IMR-90 (cell line): ENCODE data around the gene ZSWIM8.

Source experiments
- BHLHE40 ChIP-seq: fragments of 150-350 bp; IDR thresholded peaks from 2 replicates; pipeline ENCODE4 v1.6.1; 2016; ENCODE audit warnings: mild to moderate bottlenecking, low read depth, low read length
- CEBPB ChIP-seq: IDR thresholded peaks from 2 replicates; pipeline ENCODE4 v1.6.1; 2012; ENCODE audit warnings: low read depth, low read length, improper control_type of control experiment
- FOS ChIP-seq: fragments of 150-350 bp; IDR thresholded peaks from 2 replicates; pipeline ENCODE4 v1.6.1; 2016; ENCODE audit warnings: low read depth, low read length
- NFE2L2 ChIP-seq: fragments of 150-350 bp; IDR thresholded peaks from 2 replicates; pipeline ENCODE4 v1.6.1; 2016; ENCODE audit warnings: low read depth, mild to moderate bottlenecking, low read length
- POLR2A ChIP-seq: IDR thresholded peaks from 2 replicates; pipeline ENCODE4 v1.6.1; 2012; ENCODE audit warnings: mild to moderate bottlenecking, low read depth, low read length
- RCOR1 ChIP-seq: IDR thresholded peaks from 2 replicates; pipeline ENCODE4 v1.6.1; 2012; ENCODE audit warnings: mild to moderate bottlenecking, low read length, improper control_type of control experiment; ENCODE audit not compliant: insufficient replicate concordance
- RFX5 ChIP-seq: IDR thresholded peaks from 2 replicates; pipeline ENCODE4 v1.8.0; 2012; ENCODE audit warnings: low read depth, mild to moderate bottlenecking, low read length, moderate library complexity
- TF ChIP-seq, protein P1 (sequence below): conservative IDR thresholded peaks from 2 replicates; pipeline ENCODE4 v1.5.1; 2012; ENCODE audit warnings: mild to moderate bottlenecking, low read depth, low read length, improper control_type of control experiment

DNA sequence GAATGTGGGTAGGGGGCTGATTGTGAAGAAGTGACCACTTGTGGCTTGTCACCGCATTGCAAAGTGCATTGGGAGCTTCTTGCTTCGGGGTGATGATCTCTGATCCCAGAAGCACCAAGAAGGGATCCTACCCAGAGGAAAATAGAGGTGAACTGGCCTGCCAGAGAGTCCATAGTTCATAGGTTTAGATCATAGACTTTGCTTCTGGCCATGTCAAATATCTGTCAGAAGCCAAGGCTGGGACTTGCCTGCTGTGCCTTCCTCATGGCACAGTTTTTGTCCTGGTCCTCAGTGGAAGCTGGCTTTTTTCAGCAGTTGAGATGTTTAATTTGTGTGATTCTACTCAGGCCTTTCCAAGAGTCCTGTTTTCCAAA lies 1.1 kb downstream of the ZSWIM8 start:
- TF ChIP-seq, protein P1, sequence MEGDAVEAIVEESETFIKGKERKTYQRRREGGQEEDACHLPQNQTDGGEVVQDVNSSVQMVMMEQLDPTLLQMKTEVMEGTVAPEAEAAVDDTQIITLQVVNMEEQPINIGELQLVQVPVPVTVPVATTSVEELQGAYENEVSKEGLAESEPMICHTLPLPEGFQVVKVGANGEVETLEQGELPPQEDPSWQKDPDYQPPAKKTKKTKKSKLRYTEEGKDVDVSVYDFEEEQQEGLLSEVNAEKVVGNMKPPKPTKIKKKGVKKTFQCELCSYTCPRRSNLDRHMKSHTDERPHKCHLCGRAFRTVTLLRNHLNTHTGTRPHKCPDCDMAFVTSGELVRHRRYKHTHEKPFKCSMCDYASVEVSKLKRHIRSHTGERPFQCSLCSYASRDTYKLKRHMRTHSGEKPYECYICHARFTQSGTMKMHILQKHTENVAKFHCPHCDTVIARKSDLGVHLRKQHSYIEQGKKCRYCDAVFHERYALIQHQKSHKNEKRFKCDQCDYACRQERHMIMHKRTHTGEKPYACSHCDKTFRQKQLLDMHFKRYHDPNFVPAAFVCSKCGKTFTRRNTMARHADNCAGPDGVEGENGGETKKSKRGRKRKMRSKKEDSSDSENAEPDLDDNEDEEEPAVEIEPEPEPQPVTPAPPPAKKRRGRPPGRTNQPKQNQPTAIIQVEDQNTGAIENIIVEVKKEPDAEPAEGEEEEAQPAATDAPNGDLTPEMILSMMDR = no peak
- TF ChIP-seq RCOR1 (no peak), BHLHE40 (no peak), POLR2A (no peak), CEBPB (no peak), RFX5 (no peak), NFE2L2 (no peak), FOS (no peak)
